Neural progenitor cell (in vitro differentiated cells): ENCODE results near the gene TCF7L2.
"Not testable (repeated sequence)": the region's sequence is repeated elsewhere in the genome, so short reads cannot be mapped to it uniquely, and the experiment has no call there.

Source experiments
- EZH2phosphoT487 ChIP-seq: fragments of 200-600 bp; sonication (generic); IDR thresholded peaks from 2 replicates; pipeline ENCODE4 v1.6.1; 2017; ENCODE audit warnings: antibody characterized with exemption
- TF ChIP-seq, protein P1 (sequence below): fragments of 200-600 bp; sonication (generic); IDR thresholded peaks from 2 replicates; pipeline ENCODE4 v1.5.1; 2017; ENCODE audit warnings: antibody characterized with exemption, mild to moderate bottlenecking

GRCh38 chr10:113066120-113066519, 116.1 kb downstream of the TCF7L2 start:
- TF ChIP-seq, protein P1, sequence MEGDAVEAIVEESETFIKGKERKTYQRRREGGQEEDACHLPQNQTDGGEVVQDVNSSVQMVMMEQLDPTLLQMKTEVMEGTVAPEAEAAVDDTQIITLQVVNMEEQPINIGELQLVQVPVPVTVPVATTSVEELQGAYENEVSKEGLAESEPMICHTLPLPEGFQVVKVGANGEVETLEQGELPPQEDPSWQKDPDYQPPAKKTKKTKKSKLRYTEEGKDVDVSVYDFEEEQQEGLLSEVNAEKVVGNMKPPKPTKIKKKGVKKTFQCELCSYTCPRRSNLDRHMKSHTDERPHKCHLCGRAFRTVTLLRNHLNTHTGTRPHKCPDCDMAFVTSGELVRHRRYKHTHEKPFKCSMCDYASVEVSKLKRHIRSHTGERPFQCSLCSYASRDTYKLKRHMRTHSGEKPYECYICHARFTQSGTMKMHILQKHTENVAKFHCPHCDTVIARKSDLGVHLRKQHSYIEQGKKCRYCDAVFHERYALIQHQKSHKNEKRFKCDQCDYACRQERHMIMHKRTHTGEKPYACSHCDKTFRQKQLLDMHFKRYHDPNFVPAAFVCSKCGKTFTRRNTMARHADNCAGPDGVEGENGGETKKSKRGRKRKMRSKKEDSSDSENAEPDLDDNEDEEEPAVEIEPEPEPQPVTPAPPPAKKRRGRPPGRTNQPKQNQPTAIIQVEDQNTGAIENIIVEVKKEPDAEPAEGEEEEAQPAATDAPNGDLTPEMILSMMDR, result not testable (repeated sequence)
- not testable (repeated sequence) for TF ChIP-seq EZH2phosphoT487
